NCI-H1930 (cell line): ENCODE data around the gene ARMC8.

Source experiments
- DNase-seq, 2 experiments: peaks; one replicate each; lab custom pipeline; 2025; lab: John Stamatoyannopoulos, UW

ARMC8 gene

DNA sequence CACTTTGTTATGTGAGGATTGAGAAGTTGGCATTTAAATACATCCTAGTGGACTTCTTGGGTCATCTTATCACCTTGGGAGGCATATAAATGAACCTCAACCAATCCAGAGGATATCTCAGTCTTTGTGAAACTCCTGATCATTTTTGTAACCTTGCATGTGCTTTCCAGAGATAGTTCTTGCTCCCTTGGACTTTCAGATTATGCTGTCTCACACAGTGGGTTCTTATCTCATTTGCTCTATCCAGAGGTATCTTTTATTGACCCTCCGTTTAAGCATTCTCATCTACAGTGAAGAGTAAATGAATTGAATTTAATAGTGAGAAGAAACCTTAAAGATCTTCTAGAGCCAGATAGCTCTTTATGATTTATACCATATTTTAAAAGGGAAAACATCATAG is 10.4 kb downstream of the ARMC8 start:
- no peak for DNase-seq

DNA sequence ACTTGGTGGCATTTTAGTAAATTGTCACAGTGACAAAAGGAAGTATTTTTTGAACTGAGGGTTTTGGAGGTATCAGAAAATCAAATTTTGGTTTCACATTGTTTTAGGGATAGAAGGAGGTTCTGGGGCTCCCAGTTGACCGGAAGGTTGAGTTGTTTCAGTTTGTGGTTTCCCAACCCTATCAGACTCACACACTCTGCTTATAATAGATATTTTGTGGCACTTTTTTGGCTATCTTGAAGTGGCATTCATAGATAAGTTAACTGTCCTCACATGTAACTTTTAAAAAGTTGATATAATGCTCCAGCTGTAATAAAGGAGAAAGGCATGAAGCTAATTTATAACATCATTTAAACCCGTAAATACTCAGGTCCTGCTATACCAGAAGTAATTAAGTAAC is 12.8 kb downstream of the ARMC8 start:
- no peak for DNase-seq

GRCh38 chr3:138200424-138200823 is 13.3 kb downstream of the ARMC8 start:
- no peak for DNase-seq

DNA sequence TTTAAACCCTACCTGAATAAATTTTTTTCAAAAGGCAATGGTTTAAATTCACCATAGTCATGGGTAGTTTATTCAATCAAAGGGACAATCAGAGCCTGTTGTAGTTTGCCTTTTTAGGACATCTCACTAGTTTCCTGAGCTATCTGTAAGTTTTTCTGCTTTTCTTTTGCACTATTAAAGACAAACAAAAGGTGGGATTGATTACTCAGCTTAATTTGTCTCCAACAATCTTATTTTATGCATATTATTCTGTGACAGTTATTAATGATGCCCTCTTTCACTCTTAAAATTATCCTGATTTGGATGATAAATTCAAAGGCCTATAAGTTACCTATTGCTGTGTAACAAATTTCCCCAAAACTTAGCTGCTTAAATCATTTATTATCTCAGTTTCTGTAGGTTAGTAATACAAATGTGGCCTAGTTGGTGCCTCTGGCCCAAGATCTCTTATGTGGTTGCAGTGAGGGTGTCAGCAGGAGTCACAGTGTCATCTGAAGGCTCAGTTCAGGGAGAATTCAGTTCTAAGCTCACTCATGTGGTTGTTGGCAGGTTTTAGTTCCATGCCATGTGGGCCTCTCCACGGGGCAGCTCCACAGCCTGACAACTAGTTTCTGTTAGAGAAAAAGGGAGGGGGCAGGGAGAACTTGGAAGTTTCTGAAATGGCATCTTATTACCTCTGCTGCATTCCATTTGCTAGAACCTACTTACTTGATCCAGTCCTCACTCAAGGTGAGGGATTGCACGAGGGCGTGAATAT is 16.0 kb downstream of the ARMC8 start:
- no peak for DNase-seq

- DNase-seq: no peak
These were observed 16.8 kb downstream of the ARMC8 start for GRCh38 chr3:138203938-138204337.

DNA sequence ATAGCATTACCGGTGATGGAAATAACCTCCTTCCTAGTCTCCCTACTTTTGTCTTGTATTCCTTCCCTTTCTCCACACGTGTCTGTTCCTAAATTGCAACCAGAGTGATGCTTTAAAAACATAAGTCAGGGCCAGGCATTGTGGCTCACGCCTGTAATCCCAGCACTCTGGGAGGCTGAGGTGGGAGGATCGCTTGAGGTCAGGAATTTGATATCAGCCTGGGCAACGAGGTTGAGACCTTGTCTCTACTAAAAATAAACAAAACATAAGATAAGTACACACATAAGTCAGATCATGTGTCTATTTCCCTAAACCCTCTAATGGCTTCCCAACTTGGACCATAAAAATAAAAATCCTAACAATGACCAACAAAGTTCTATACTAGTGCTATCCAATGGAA is 18.4 kb downstream of the ARMC8 start:
- no peak for DNase-seq

- DNase-seq: no peak
These were observed 19.1 kb downstream of the ARMC8 start for GRCh38 chr3:138206196-138206595.

- no peak for DNase-seq
These were observed 23.4 kb downstream of the ARMC8 start for GRCh38 chr3:138210528-138210927.

GRCh38 chr3:138213398-138214085 is 26.4 kb downstream of the ARMC8 start:
- DNase-seq: no peak

DNA sequence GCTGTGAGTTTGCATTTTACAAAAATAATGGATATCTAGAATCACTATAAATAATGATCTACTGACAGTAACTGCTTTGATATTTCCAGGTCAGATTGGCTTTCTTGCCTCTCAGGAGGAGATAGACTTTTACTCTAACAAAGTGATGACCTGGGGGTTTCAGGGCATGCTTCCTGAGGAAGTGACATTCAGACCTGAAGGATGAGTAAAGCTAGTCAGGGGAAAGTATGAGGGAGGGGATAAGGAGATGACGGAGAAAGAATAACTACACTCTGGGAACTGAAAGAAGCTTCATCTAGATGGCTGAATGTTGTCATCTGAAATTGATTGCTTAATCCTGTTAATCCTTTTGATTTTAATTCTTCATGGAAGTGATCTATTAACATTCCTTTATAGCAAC is 32.2 kb downstream of the ARMC8 start:
- DNase-seq: no peak

DNA sequence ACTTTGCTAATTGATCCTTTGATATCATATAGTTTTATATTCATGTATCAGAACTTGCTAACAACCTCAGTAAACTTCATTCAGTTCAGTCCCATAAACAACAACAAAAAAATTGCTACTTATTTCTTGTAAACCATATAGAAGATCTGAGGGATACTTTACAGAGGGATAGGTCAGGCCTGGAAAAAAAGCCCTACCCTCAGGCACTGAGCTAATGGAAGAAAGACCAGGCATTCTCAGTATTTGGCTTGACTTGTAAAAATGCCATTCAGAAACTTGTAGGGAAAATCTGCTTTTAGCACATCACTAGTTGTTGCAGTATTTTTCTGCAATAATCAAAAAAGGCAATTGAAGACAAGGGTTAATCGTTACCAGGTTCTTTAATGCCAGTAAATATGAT is 33.1 kb downstream of the ARMC8 start:
- DNase-seq: no peak

GRCh38 chr3:138220788-138221187 is 33.7 kb downstream of the ARMC8 start:
- DNase-seq: no peak

DNA sequence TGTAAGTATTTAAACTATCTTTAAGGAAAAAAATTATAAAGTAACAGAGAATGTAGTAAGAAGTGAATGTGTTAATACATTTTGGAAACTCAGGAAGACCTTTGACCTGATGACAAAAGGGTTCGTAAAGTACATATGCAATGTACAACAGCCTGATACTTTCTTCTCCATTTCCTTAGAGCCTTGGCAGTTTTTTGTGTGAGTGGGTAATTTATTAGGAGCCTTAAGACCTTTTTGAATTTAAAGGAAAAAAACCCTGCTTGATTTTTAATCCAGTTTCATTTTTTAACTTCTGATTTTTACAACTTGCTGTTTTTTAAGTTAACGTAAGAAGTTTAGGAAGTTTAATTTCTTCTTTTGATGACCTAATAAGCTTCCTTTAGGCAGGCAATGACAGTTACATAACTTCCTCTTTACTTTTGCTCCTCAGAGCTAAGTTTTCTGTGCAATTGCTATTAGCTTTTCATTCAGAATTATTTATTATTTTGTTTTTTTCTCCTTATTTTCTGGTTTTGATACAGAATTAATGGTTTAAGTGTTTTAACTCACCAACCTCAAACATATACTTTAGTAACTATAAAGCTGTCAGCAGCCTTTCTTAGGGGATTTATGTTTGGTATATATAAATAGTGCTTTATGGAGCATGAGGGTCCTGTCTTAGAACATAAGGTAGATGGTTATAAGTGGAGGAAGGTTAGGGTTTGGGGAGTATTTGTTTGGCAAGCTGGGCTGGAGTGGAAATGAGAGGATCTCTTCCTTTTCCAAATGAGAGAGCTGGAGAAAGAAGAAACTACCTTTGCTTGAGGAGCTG is 35.2 kb downstream of the ARMC8 start:
- DNase-seq: no peak

DNA sequence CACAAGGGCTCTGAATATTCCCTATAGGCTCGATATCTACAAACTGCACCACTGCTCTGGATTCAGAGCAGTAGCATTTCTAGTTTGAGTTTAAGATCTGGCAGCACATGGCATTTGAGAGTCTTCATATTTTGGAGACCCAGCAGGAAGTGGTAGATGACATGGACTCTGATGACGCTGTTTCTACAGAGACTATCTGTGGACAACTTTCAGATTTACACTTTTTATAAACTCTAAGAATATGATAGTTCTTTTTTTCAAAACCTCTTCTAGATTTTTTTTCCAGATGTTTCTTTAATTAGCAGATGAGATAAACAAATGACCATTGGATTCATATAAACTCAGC is 35.8 kb downstream of the ARMC8 start:
- DNase-seq: no peak

DNA sequence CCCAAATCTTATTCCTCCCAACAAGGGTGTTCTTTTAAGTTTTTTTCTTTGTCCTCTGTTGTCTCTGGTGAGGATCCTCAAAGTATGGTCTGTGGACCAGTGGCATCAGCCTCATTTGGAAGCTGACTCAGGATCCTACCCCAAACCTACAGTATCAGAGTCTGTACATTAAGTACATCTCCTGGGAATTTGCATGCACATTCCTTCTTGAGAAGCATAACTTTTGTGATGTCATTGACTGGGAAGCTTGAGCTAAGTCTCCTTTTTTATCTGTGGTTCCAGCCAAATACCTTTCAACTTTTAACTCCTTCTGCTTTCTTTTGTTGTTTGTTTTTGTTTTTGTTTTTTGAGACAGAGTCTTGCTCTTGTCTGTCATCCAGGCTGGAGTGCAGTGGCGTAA is 40.5 kb downstream of the ARMC8 start:
- DNase-seq: no peak

GRCh38 chr3:138230525-138230924 is 43.4 kb downstream of the ARMC8 start:
- no peak for DNase-seq

GRCh38 chr3:138232705-138233364 is 45.7 kb downstream of the ARMC8 start:
- no peak for DNase-seq

GRCh38 chr3:138234401-138235179 is 47.5 kb downstream of the ARMC8 start:
- no peak for DNase-seq

DNA sequence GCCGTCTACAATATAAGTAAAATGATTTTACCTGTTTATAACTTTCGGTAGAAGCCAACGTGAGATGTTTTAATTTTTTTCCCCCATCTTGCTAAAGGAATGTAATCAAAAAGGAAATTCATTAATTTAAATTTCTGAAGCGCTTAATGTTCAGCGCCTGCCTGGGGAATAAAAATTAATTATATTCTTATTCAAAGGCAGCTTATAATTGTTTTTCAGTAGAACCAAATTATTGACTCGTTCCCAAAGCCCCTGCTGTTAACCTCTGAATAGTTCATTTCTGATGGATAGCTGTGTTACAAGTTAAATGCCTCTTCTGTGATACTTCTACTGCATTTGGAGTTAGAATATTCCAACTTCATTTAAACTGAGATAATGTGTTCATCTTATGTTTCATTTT is 51.6 kb downstream of the ARMC8 start:
- DNase-seq: no peak

DNA sequence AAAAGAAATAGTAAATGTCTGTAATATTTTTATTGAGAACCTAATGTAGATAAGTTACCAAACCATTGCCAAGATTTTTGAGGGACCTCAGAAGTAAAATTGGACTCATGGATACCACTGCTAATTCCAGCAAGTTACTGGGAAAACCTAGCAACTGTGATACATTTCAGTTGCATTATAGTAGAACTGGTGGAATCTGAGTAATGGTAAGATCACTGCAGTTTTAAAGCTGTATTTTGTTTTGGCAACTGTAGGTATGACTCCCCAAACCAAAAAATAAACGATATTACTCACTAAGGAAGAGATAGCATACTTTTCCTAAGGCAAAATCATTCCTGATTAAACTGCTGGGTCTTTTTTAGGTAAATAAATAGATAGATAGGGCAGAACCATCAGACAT is 54.0 kb downstream of the ARMC8 start:
- no peak for DNase-seq

- no peak for DNase-seq
These were observed 54.6 kb downstream of the ARMC8 start for GRCh38 chr3:138241676-138242075.

DNA sequence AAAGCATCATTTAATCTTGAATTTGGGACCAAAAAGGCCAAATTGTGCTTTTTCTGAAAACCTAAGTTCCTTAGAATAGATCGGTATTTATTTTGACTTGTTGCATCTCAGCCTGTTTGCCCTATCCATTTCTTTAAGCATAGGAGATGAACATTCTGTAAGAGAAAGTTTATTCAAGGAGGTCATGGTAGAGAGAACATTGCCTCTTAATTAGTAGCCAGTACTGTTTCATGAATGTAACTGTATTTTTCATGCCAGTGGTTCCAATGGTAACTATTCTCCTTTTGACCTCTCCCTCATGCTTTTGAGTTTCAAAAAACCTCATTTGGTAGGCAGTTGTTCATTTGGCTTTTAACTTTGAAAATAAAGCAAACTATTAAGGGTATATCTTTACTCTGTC is 55.4 kb downstream of the ARMC8 start:
- no peak for DNase-seq
